GM18909 (cell line): ENCODE measurements around the gene CTTN.
A peak's percentile ranks its signal among the peaks of the same experiment; 100 is the strongest.
"Not testable (repeated sequence)": the region's sequence is repeated elsewhere in the genome, so short reads cannot be mapped to it uniquely, and the experiment has no call there.

Experiments
- ATAC-seq: cut with Tn5 transposase; IDR thresholded peaks from one replicate; pipeline ENCODE4 v1.9.1; 2021; ENCODE audit warnings: mild to moderate bottlenecking; ENCODE audit not compliant: unreplicated experiment, poor library complexity

The CTTN gene

DNA sequence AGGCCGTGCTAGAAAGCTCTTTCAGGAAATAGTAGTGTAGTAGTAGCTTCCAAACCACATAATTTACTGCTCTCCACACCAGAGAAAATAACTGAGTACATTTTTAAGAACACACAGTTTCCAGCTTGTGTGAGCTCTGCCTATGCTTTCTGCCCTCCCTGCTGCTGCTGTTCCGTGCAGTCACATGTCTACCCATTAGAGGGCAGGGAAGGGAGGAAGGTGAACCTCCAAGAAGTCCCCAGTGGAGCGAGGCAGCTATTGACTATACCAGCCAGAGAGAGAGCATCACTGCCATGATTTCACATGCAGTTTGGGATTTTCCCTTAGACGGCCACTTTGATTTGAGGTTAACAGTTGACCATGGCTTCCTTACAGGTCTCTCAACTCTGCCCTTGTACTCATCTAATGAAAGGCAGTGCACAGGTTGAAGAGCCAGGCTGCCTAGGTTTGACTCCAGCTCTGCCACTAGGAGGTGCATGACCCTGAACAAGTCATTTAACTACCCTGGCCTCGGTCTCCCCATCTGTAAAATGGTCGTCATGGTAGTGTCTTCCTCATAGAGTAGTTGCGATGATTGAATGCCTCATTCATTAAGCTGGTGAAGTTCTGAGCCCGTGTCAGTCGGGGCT, 19.7 kb upstream of the CTTN start:
- no peak for ATAC-seq

DNA sequence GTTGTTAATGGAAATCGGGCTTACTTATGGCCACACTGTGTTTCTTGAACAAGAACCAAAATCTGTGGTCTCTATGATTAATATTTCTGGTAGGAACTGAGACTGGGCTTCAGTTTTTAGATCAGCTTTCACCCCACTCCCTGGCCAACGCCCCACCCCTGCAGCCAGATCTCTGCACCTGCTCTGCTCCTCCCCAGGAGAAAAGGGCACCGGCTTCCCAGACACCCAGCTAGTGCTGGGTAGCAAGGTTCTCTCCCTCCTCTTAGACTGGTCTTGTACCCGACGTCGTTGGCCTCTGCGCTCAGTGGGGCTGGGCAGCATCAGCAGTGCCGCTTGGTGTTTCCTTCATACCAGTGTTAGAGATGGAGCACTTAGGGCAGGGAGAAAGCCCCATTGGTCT, 17.0 kb upstream of the CTTN start:
- no peak for ATAC-seq

DNA sequence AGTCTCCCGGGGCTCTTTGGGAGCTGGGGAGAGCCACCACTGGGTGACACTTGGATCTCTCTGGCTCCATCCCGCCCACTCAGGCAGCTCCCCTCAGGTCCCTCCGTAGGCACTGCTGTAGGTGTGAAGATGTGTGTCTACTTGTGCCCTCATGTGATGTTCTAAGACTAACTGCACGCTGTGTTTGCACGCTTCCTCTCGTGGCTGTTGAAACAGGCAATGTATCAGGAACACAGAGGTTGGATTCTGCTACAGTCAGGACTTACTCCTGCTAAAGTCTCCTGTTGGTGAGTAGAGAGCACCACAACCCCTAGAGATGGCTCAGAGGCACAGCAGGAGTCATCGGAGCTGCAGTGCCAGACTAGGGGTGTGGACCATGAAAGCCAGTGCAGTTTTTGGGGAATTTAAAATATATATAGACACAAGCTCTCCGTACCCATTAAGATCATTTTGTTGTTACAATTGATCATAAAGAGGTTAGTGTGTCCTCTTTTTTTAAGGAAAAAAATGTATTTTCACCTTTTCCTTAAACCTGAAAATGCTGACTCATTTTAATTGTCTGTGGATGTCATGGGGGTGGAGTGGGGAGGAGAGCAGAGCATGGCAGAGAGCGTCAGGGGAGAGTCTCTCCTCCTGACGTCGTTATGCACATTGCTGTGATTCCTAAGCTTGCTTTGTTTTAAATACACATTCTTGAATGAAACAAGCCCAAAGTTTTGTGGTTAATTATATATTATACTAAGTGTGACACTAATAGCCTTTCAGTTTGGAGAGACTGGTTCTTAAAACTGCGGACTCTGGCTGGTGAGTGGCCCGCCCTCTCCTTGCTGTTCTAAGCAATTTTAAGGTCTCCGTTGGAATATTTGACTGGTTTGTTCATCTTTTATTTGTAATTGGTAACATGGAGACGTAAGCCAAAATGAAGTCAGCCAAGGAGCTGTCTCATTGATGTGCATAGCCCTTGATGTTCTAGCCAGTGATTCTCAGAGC, 16.2 kb upstream of the CTTN start:
- ATAC-seq: no peak

DNA sequence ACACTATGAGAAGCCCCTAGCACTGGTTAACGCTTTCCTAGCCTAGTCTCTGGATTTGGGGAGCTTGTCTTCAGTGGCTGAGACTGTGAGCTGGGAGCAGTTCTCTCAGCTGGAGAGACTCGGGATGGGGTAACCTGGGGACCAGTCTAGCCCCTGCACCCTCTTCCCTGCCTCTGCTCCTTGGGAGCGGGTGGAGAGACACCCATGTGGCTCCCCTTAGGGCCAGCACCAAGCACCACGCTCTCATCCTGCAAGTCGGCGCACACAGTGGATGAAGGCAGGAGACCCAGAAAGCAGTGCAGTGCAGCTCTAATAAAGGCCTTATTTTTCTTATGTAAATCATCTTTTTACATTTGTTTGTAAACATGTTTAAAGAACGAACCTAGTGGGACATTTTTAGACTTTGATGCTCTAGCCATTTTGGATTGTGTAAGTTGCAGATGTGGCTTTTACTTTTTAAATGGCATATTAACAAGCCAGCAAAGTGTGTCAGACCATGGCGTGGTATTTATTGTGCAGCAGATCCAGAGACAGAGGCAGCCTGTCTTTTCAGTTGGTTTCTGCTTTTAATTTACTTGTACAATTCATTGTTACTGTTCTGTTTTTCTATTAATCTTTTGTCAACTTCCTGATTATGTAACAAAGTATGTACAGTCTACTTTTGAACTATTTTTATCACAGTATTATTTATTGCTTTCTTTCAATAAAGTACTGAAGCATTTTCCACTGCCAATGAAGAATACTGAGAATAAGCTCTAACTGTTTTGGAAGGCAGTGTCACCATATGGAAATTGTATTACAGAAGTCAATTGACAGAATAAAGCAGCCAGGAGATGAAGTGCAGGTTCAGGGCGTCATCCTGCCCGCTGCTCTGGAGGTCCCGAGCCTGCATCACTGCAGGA, 14.4 kb upstream of the CTTN start:
- no peak for ATAC-seq

GRCh38 chr11:70384566-70385152, 13.7 kb upstream of the CTTN start:
- no peak for ATAC-seq

- no peak for ATAC-seq
Measured at GRCh38 chr11:70387564-70387963, 10.8 kb upstream of the CTTN start.

DNA sequence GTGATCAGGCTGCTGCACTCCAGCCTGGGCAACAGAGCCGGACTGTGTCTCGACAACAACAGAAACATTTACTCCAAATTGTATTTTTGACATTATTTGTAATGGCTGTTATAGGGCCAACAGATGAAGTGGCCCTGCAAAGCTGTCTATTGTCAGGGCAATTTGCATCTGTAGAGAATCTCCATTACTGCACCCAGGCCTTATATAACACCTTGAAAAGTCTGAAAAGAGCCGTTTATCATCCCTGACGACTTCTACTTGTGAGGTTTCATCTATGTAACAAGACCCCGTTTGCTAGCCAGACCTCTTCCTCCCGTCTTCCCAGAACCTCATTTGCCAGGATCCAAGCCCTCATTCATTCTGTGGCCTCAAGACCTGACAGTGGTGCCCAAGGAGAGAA, 9.1 kb upstream of the CTTN start:
- ATAC-seq: no peak

DNA sequence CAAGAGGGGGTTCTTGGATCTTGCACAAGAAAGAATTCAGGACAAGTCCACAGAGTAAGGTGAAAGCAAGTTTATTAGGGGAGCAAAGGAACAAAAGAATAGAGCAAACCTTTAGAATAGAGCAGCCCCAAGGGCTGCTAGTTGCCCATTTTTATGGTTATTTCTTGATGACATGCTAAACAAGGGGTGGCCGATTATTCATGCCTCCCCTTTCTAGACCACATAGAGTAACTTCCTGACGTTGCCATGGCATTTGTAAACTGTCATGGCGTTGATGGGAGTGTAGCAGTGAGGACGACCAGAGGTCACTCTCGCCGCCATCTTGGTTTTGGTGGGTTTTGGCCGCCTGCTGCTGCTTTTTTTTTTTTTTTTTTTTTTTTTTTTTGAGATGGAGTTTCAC, 7.4 kb upstream of the CTTN start:
- ATAC-seq: not testable (repeated sequence)

- no peak for ATAC-seq
Measured at GRCh38 chr11:70394211-70394950, 3.9 kb upstream of the CTTN start.

GRCh38 chr11:70397336-70397982, 870 bp upstream of the CTTN start:
- peak; percentile 3 for ATAC-seq

- no peak for ATAC-seq
Measured at GRCh38 chr11:70398834-70399680, 728 bp downstream of the CTTN start.

DNA sequence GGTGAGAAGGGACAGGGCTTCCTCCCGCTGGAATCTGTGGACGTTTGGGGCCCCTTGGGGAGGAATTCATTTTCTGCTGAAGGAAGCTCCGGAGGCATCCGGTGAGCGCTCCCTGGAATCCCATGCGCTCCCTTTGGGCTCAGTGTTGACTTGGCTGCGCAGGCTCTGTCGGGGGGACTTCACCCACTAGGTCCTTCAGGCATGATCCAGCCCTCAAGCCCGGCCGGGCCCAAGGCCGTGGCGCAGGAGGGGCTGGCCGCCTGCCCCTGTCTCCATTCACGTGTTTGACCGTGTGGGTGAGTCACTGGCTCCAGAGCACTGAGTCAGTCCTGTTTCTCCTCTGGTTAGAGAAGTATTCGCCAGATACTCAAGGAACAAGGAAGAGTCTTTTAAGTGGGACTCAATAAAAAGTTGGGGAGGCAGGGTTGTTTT, 1.4 kb downstream of the CTTN start:
- no peak for ATAC-seq

DNA sequence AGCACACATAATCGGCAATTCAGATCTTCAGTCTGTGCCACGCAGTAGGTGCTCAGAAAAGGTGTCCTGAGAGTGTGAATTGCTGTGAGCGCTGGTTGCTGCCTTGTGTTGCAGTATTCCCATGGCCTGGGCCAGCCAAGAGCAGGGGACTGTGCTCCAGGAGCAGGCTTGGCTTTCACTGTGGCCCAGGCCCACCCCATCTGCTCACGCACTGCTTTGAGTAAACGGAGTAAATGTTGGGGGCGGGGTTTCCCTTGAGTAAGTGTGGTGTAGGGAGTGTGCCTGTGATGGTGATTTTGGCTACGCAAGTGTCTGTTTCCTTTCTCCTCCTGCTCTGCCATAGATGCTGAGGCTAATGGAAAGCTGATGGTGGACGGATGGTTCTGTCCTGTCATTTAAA, 2.3 kb downstream of the CTTN start:
- no peak for ATAC-seq

DNA sequence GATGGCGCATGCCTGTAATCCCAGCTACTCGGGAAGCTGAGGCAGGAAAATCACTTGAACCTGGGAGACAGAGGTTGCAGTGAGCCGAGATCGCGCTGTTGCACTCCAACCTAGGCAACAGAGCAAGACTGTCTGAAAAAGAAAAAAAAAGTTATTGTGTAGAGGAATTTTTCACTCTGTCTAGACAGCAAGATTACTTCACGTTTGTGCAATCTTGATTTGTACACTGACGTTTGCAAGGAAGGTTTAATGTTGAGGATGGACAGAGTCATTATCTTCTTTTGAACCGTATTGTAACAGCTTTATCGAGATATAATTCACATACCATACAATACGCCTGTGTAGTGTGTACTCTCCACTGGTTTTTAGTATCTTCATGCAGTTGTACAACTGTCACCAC, 3.7 kb downstream of the CTTN start:
- no peak for ATAC-seq

DNA sequence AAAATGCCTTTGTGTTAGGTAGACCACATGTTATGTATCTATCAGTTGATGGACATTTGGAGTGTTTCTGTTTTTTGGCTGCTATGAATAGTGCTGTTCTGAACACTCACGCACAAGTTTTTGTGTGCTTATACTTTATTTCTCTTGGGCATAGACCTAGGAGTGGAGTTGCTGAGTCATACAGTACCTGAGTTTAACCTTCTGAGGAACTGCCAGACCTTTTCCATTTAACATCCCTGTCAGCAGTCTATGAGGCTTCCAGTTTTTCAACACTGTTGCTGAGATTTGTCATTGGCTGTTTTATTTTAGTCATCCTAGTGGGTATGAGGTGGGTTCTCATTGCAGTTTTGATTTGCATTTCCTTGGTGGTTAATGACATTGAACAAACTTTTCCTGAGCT, 4.4 kb downstream of the CTTN start:
- no peak for ATAC-seq

- no peak for ATAC-seq
Measured at GRCh38 chr11:70404244-70404643, 5.9 kb downstream of the CTTN start.

DNA sequence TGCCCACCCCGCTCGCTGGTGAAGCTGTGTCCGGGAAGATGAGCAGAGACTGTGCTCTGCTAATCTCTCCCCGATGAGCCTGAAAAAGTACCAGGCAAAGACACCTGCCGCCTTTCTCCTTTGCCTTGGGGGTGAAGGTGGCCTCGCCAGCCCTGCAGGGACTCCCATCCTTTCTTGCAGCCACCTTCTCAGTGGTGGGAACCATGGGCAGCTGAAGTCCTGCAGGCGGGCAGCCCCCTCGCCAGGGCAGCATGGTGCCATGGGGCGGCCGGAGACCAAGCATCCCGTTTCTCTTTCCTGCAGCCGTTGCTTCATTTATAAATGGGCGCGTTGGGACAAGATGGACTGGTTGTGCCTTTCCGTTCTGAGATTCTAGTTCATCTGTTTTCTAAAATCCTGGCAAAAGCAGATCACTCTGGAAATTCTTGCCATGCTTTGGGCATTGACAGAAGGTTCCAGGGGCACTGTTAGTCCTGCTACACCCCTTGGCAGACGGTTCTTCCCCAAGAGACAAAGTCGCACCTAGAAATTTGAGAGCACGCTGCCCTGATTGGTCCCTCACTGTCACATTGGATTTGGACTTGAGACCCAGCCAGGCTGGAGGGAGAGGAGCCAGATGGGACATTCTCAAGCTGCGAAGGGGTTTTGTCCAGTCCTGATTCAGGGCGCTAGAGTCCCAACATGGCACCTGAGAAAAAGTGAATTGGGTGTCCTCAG, 7.5 kb downstream of the CTTN start:
- no peak for ATAC-seq

DNA sequence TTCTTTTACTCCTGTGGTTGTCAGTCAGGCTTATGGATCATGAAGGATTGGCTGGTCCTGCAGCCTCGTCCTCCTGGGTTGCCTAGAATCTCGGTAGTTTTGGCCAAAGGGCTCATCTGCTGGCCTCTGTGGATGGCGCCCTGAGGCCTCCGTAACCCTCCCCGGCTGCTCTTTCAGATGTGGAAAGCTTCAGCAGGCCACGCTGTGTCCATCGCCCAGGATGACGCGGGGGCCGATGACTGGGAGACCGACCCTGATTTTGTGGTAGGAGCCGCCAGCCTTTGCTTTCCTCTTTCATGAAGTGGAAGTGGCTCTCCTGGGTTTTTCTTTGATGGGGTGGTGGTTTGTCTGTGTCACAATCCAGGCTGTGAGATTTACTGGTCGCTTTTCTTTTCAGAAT, 8.8 kb downstream of the CTTN start:
- no peak for ATAC-seq
